ENCODE results near the gene ZNF827. TPM values are rescaled to one million over a fixed set of nuclear protein-coding genes. Genes with fewer than 3 reads are reported as not detected.

Gene ZNF827
- polyA plus RNA-seq, 1 donor from 2014 or later = 12.1 TPM

DNA sequence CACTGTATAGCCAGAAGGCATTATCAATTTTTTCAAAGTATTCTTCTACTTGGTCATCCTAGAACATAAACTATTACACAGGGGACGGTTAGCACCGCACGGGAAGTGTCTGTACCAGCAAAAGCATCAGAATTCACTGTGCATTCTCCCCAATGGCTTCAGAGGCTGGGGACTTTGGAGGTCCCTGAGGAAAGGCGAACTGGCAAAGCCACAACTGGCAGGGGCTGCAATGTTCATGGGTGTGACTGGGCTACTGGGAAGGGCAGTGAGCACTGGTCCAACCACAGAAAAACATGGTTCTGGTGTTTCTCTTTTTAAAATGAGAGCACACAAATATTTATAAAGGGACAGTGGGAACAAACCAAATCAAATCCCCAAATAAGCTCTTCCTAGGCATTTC, 175.2 kb downstream of the ZNF827 start:
- Histone ChIP-seq H3F3A (ENCODE audit: insufficient read depth, low read length, poor library complexity, severe bottlenecking) (no peaks in the 10 kb centered on the region), H3K9me2 (ENCODE audit: insufficient read depth, low read length) (no peaks in the 10 kb centered on the region), H3K79me2 (replicated peaks; ENCODE audit: insufficient read depth, low read length) (no peaks in the 10 kb centered on the region), H3K27ac (ENCODE audit: low read length) (no peak overlapping the region), H3K9me3 (ENCODE audit: low read length) (no peaks in the 10 kb centered on the region), H3K27me3 (ENCODE audit: insufficient read depth, low read depth, low read length) (no peaks in the 10 kb centered on the region), H4K20me1 (ENCODE audit: insufficient read depth) (no peaks in the 10 kb centered on the region), H3K36me3 (ENCODE audit: insufficient read depth, low read length) (peaks cover 28% of the 10 kb centered on the region), H3K9ac (ENCODE audit: low read length) (no peak overlapping the region), H3K4me2 (ENCODE audit: low read length) (no peak overlapping the region), H2AFZ (ENCODE audit: low read depth, low read length) (no peak overlapping the region), H3K4me3 (ENCODE audit: low read length) (no peak overlapping the region)
- TF ChIP-seq, protein P1, sequence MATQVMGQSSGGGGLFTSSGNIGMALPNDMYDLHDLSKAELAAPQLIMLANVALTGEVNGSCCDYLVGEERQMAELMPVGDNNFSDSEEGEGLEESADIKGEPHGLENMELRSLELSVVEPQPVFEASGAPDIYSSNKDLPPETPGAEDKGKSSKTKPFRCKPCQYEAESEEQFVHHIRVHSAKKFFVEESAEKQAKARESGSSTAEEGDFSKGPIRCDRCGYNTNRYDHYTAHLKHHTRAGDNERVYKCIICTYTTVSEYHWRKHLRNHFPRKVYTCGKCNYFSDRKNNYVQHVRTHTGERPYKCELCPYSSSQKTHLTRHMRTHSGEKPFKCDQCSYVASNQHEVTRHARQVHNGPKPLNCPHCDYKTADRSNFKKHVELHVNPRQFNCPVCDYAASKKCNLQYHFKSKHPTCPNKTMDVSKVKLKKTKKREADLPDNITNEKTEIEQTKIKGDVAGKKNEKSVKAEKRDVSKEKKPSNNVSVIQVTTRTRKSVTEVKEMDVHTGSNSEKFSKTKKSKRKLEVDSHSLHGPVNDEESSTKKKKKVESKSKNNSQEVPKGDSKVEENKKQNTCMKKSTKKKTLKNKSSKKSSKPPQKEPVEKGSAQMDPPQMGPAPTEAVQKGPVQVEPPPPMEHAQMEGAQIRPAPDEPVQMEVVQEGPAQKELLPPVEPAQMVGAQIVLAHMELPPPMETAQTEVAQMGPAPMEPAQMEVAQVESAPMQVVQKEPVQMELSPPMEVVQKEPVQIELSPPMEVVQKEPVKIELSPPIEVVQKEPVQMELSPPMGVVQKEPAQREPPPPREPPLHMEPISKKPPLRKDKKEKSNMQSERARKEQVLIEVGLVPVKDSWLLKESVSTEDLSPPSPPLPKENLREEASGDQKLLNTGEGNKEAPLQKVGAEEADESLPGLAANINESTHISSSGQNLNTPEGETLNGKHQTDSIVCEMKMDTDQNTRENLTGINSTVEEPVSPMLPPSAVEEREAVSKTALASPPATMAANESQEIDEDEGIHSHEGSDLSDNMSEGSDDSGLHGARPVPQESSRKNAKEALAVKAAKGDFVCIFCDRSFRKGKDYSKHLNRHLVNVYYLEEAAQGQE (IDR thresholded peaks at IDR 0.05; ENCODE audit: borderline replicate concordance) = no peak
- TF ChIP-seq EZH2 (IDR thresholded peaks at IDR 0.05; ENCODE audit: borderline replicate concordance, insufficient read depth, low read length, poor library complexity, severe bottlenecking) = no peak

DNA sequence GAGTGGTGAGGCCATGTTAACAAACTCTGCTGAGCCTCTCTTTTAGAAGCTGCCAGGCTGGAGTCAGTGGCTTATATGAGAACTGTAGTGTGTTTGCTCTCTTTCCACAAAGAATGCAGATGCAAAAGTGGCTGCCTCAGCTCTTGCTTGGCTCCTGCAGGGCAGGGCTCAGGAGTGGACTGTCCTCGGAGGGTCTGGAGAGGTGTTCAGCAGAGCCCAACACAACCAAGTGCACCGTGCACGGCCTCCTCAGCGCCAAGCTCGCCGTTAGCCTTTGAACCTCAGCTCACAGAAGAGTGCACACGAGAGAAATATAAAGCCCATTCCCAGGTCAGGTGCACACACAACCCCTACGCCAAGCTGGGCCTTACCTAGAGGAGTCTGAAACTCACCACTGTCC, 175.9 kb downstream of the ZNF827 start:
- peaks cover 28% of the 10 kb centered on the region for H3K36me3 ChIP-seq (ENCODE audit: insufficient read depth, low read length)
- no peaks in the 10 kb centered on the region for H4K20me1 ChIP-seq (ENCODE audit: insufficient read depth)
- H3K79me2 ChIP-seq (replicated peaks; ENCODE audit: insufficient read depth, low read length) = no peaks in the 10 kb centered on the region

More for the DNA sequence above, 175.9 kb downstream of the ZNF827 start:
- Histone ChIP-seq H3K9me2 (ENCODE audit: insufficient read depth, low read length) (no peaks in the 10 kb centered on the region), H3K9me3 (ENCODE audit: low read length) (no peaks in the 10 kb centered on the region), H3K4me2 (ENCODE audit: low read length) (no peak overlapping the region), H3K27ac (ENCODE audit: low read length) (no peak overlapping the region), H3K27me3 (ENCODE audit: insufficient read depth, low read depth, low read length) (no peaks in the 10 kb centered on the region), H3F3A (ENCODE audit: insufficient read depth, low read length, poor library complexity, severe bottlenecking) (no peaks in the 10 kb centered on the region), H3K4me3 (ENCODE audit: low read length) (no peak overlapping the region), H2AFZ (ENCODE audit: low read depth, low read length) (no peak overlapping the region), H3K9ac (ENCODE audit: low read length) (no peak overlapping the region)
- TF ChIP-seq RAD21 (conservative IDR thresholded peaks at IDR 0.05) (no peak), POLR2AphosphoS5 (IDR thresholded peaks at IDR 0.05) (no peak), EP300 (conservative IDR thresholded peaks at IDR 0.05; ENCODE audit: poor library complexity, severe bottlenecking) (no peak), TAF1 (IDR thresholded peaks at IDR 0.05; ENCODE audit: low read depth) (no peak), EZH2 (IDR thresholded peaks at IDR 0.05; ENCODE audit: borderline replicate concordance, insufficient read depth, low read length, poor library complexity, severe bottlenecking) (no peak), MXI1 (conservative IDR thresholded peaks at IDR 0.05; ENCODE audit: poor library complexity, severe bottlenecking) (no peak), SMC3 (conservative IDR thresholded peaks at IDR 0.05; ENCODE audit: poor library complexity) (no peak)
- TF ChIP-seq, protein P2, sequence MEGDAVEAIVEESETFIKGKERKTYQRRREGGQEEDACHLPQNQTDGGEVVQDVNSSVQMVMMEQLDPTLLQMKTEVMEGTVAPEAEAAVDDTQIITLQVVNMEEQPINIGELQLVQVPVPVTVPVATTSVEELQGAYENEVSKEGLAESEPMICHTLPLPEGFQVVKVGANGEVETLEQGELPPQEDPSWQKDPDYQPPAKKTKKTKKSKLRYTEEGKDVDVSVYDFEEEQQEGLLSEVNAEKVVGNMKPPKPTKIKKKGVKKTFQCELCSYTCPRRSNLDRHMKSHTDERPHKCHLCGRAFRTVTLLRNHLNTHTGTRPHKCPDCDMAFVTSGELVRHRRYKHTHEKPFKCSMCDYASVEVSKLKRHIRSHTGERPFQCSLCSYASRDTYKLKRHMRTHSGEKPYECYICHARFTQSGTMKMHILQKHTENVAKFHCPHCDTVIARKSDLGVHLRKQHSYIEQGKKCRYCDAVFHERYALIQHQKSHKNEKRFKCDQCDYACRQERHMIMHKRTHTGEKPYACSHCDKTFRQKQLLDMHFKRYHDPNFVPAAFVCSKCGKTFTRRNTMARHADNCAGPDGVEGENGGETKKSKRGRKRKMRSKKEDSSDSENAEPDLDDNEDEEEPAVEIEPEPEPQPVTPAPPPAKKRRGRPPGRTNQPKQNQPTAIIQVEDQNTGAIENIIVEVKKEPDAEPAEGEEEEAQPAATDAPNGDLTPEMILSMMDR (IDR thresholded peaks at IDR 0.05; ENCODE audit: poor library complexity, severe bottlenecking) = no peak
- TF ChIP-seq, protein P1 (IDR thresholded peaks at IDR 0.05; ENCODE audit: borderline replicate concordance) = no peak

Data from neural cell (in vitro differentiated cells).